Upper lobe of left lung (tissue), 6 donors: ENCODE results near the gene TRIM65. TPM values are rescaled to one million over a fixed set of nuclear protein-coding genes. Genes with fewer than 3 reads are reported as not detected.

Experiments
- ATAC-seq, 2 donors: fragments of 200-7000 bp; cut with Tn5 transposase; one replicate each; pipeline ENCODE4 v1.9.1; 2022; ENCODE audit warnings: mild to moderate bottlenecking in 2 of 2, moderate library complexity in 2 of 2; ENCODE audit not compliant: low FRiP score in 2 of 2
- DNase-seq, 2 donors: peaks; one replicate each; pipeline ENCODE4 v3.0.0-alpha.2; 2019 to 2020
- H3K27ac ChIP-seq, 4 donors: fragments of 200-600 bp; sonication (generic); one replicate each; pipeline ENCODE4 v1.5.1; 2016 to 2019
- H3K27me3 ChIP-seq, 4 donors: fragments of 200-600 bp; sonication (generic); one replicate each; pipeline ENCODE4 v1.5.1; 2017 to 2019
- H3K36me3 ChIP-seq, 4 donors: fragments of 200-600 bp; sonication (generic); one replicate each; pipeline ENCODE4 v1.5.1; 2016 to 2019
- H3K4me1 ChIP-seq, 4 donors: fragments of 200-600 bp; sonication (generic); one replicate each; pipeline ENCODE4 v1.5.1; 2018 to 2019
- H3K4me3 ChIP-seq, 4 donors: fragments of 200-600 bp; sonication (generic); one replicate each; pipeline ENCODE4 v1.5.1; 2017 to 2019; ENCODE audit warnings: mild to moderate bottlenecking in 2 of 4, moderate library complexity in 1 of 4
- H3K9me3 ChIP-seq, 4 donors: fragments of 200-600 bp; sonication (generic); one replicate each; pipeline ENCODE4 v1.5.1; 2018 to 2019
- CTCF ChIP-seq, 6 experiments: fragments of 450-650 bp in 4 of 6; fragments of 200-600 bp in 2 of 6; sonication (generic) in 2 of 6; IDR thresholded peaks; one replicate each; pipeline ENCODE4 v1.5.1; 2016 to 2019; ENCODE audit warnings: antibody characterized with exemption in 6 of 6
- EP300 ChIP-seq, 4 donors: sonication (generic); formaldehyde crosslinking; IDR thresholded peaks; one replicate each; pipeline ENCODE4 v1.5.1; 2017; ENCODE audit warnings: antibody characterized with exemption in 4 of 4, control low read depth in 2 of 4
- POLR2A ChIP-seq, 4 donors: fragments of 450-650 bp; IDR thresholded peaks; one replicate each; pipeline ENCODE4 v1.5.1; 2016 to 2017; ENCODE audit warnings: antibody characterized with exemption in 4 of 4, mild to moderate bottlenecking in 2 of 4
- POLR2AphosphoS5 ChIP-seq, 2 donors: sonication (generic); formaldehyde crosslinking; IDR thresholded peaks; one replicate each; pipeline ENCODE4 v1.5.1; 2017; ENCODE audit warnings: antibody characterized with exemption in 2 of 2
- WGBS, 2 donors: methylation state at CpG; one replicate each; pipeline ENCODE4 v1.1.5; 2017 to 2018; 5-methylcytosine and 5-hydroxymethylcytosine counted together
- total RNA-seq, 6 donors: library from RNA; depleted of rRNA in 4 of 6; stranded (reverse); fragments of >200 nt in 4 of 6; gene quantifications; one replicate each; pipeline versions ENCODE4 v1.1.0 to v1.2.1, GENCODE V29; 2016 to 2021
- donor health status: DM: no; HTN: no; CAD: no; lungs with moderate emphysema.
- donor health status: DM: no; HTN: yes; CAD: no; lungs with severe emphysema.

Gene TRIM65
- total RNA-seq, 6 donors from 2014 or later = 23.4 to 35.1 (median 28.2) TPM

DNA sequence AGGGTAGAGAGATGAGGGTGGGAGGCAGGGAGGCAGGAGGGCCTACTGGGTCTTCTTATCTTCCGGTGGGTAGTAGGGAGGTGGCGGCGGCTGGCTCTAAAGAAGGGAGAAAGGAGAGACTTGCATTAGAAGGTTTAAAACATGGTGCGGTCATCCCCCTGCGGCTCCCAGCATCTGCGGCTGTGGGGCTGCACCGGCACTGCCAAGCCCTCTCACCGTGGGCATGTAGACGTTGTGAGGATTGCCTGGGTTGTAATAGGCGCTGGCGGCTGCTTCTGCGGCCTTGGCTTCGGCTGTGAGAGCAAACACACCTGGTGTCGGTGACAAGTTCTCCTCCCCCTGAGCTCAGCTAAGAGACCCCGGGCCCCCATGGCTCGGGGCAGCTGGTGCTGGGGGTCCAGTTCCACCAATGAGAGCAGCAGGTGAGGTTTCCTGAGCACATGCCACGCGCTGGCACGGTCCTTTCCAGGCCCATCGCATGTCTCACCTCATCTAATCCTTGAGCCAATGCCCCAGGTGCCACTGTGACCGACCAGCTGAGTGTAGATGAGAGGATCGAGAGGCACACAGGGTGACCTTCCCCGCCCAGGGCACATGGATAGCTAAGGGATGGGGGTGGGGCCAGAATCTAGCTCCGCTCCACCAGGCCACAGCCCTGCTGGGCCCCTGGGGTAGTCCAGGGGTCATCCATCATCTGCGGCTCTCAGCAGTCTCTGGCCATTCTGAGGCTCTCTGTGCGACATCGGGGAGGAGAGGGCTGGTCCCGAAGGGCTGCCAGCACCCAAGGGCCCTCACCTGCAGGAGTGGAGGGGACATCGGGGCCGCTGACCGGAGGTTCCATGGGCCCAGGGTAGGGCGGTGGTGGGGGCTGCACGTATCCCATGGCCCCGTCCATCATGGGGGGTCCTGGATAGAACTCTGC, 49.8 kb downstream of the TRIM65 start:
- TF ChIP-seq EP300 (IDR thresholded peaks at IDR 0.05) = no peak
- no peaks in the 10 kb centered on the region for H3K27me3 ChIP-seq
- peaks cover 66 to 75% (median 70%) of the 10 kb centered on the region in 4 donors for H3K4me1 ChIP-seq
- H3K36me3 ChIP-seq = peaks cover 38 to 67% (median 56%) of the 10 kb centered on the region in 4 donors
- WGBS, 2 donors = 91% methylated on average over 13 to 34 of the region's 34 CpGs
- no peaks in the 10 kb centered on the region for H3K9me3 ChIP-seq
- no peak overlapping the region for H3K4me3 ChIP-seq
- DNase-seq (no peak), ATAC-seq (no peak)
- peak overlapping the region; percentile 88 to 96 (median 94) for H3K27ac ChIP-seq

GRCh38 chr17:75845933-75846691, 50.6 kb downstream of the TRIM65 start:
- ATAC-seq = no peak
- peaks cover 32 to 59% (median 48%) of the 10 kb centered on the region in 4 donors for H3K36me3 ChIP-seq
- no peak overlapping the region for H3K4me3 ChIP-seq
- H3K4me1 ChIP-seq = peaks cover 66 to 73% (median 70%) of the 10 kb centered on the region in 4 donors
- peak in 1 of 2 donors; percentile 42 for DNase-seq
- H3K27me3 ChIP-seq = no peaks in the 10 kb centered on the region
- H3K27ac ChIP-seq = peak overlapping the region; percentile 88 to 96 (median 94)
- no peaks in the 10 kb centered on the region for H3K9me3 ChIP-seq
- 66 to 73% methylated on average over 17 to 20 of the region's 22 CpGs for WGBS, 2 donors
- TF ChIP-seq CTCF (IDR thresholded peaks at IDR 0.05) (peak in 1 of 6 experiments; percentile 38), POLR2A (IDR thresholded peaks at IDR 0.05) (no peak), POLR2AphosphoS5 (IDR thresholded peaks at IDR 0.05) (peak in 1 of 2 donors; percentile 14), EP300 (IDR thresholded peaks at IDR 0.05) (no peak)

GRCh38 chr17:75845058-75845711, 51.6 kb downstream of the TRIM65 start:
- Histone ChIP-seq H3K4me1 (peaks cover 66 to 71% (median 69%) of the 10 kb centered on the region in 4 donors), H3K27me3 (no peaks in the 10 kb centered on the region), H3K36me3 (peaks cover 23 to 56% (median 43%) of the 10 kb centered on the region in 4 donors), H3K4me3 (peak overlapping the region in 1 of 4 donors; percentile 50), H3K9me3 (no peaks in the 10 kb centered on the region), H3K27ac (peak overlapping the region; percentile 88 to 96 (median 94))
- 23 to 27% methylated on average over 14 to 21 of the region's 21 CpGs for WGBS, 2 donors
- ATAC-seq = peak; percentile 81 to 92
- TF ChIP-seq CTCF (IDR thresholded peaks at IDR 0.05) (peak; percentile 86 to 99 (median 97)), EP300 (IDR thresholded peaks at IDR 0.05) (no peak), POLR2A (IDR thresholded peaks at IDR 0.05) (peak in 3 of 4 donors; percentile 9 to 61 (median 13)), POLR2AphosphoS5 (IDR thresholded peaks at IDR 0.05) (peak; percentile 22 to 36)
- DNase-seq = peak; percentile 85 to 94

DNA sequence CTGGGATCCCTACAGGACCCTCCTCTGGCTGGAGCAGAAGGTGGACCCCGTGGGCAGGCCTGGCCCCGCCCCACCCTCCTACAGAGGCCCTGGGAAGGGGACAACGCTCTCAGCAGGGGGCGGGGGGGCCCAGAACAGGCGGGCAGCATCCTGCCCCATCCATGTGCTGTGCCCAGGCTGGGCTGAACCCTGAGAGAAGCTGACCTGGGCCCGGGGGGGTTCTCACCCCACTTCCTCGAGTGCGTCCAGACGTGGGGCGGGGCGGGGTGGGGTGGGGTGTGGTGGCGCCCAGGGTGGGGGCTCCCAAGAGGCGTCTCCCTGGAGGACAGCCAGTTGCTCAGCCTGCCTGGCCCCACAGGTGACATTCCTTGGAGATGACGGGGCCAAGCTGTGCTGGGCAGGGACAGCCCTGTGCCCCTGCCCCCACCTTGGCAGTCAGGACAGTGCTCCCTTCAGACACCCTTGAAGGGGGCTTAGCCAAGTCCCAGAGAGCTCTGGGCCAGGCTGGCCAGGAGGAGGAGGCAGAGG, 52.2 kb downstream of the TRIM65 start:
- peak; percentile 52 to 88 for ATAC-seq
- 8% methylated on average over 9 of the region's 14 CpGs; no CpG with 5 or more reads in 1 of the 2 donors for WGBS, 2 donors

More for the DNA sequence above, 52.2 kb downstream of the TRIM65 start:
- Histone ChIP-seq H3K9me3 (no peaks in the 10 kb centered on the region), H3K4me1 (peaks cover 63 to 68% (median 66%) of the 10 kb centered on the region in 4 donors), H3K27me3 (no peaks in the 10 kb centered on the region), H3K4me3 (peak overlapping the region in 3 of 4 donors; percentile 41 to 50 (median 49)), H3K27ac (peak overlapping the region; percentile 88 to 96 (median 94)), H3K36me3 (peaks cover 20 to 56% (median 42%) of the 10 kb centered on the region in 4 donors)
- no peak for TF ChIP-seq POLR2A (IDR thresholded peaks at IDR 0.05)
- peak in 2 of 4 donors; percentile 7 to 76 for TF ChIP-seq EP300 (IDR thresholded peaks at IDR 0.05)
- TF ChIP-seq POLR2AphosphoS5 (IDR thresholded peaks at IDR 0.05) = peak; percentile 9 to 45
- DNase-seq = peak; percentile 89 to 91
